ENCODE results near the gene SLCO2A1.

SLCO2A1 gene

DNA sequence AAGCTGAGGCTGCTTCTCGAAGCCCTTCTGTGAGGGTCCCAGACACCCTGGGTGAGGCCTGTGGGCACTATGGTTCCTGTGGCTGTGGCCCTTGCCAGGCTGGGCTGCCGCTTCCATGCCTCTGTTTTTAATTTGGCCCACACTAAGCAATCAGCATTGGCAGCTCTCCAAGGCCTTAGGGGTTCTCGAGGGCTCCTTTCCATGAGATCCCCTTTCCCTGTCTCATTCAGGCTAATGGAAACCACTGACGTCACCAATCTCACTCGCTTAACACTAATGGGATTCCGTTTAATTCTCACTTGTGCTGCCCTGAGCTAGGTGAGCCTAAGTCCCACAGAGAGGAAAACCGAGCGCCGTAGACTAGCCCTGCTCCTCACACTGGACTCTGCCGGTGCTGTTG, 73.8 kb downstream of the SLCO2A1 start:
- no peak for DNase-seq (ENCODE audit: low read depth in 2 of 3, low spot score in 2 of 3)

GRCh38 chr3:133954717-133955360, 74.9 kb downstream of the SLCO2A1 start:
- DNase-seq (ENCODE audit: low read depth in 2 of 3, low spot score in 2 of 3) = no peak

GRCh38 chr3:133953297-133953696, 76.4 kb downstream of the SLCO2A1 start:
- no peak for DNase-seq (ENCODE audit: low read depth in 2 of 3, low spot score in 2 of 3)

DNA sequence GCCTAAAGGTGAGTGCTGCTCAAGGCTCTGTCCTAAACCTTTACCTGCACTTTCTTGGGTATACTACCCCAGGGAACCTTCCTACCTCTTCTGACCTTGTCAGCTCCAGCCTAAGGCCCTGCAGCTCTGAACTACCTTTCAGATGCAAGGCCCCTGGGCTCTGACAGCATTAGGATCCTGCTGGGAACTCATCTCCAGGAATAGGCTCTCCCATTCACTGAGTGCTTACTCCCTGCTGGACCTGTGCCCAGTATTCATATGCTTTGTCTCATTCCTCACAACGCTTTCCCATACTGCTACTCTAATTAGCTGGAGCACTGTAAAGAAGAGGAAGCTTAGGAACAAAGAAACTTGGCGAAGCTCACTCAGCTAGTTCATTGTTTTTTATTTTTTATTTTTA, 80.3 kb downstream of the SLCO2A1 start:
- DNase-seq (ENCODE audit: low read depth in 2 of 3, low spot score in 2 of 3) = no peak

DNA sequence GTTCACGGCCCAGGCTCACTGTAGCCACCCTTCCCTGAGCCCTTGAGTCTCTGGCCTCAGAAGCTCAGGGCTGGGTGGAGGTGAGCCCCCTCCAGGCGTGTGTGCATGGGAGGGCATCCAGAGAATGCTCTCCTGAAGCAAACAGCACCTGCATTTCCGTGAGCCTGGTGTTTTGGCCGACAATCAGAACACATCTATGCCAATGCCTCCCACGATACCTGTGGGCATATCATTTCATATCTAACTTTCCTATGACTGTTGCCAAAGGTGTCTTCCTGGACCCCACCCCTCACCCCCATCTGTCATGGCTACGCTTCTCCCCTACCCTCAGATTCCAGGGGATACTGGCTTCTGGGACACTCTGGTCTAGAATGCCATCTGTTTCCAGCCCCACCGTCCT, 80.7 kb downstream of the SLCO2A1 start:
- no peak for DNase-seq (ENCODE audit: low read depth in 2 of 3, low spot score in 2 of 3)

GRCh38 chr3:133948131-133948810, 81.5 kb downstream of the SLCO2A1 start:
- no peak for DNase-seq (ENCODE audit: low read depth in 2 of 3, low spot score in 2 of 3)

- DNase-seq (ENCODE audit: low read depth in 2 of 3, low spot score in 2 of 3) = no peak
These were observed 84.2 kb downstream of the SLCO2A1 start for GRCh38 chr3:133945381-133946095.

GRCh38 chr3:133944641-133945380, 84.9 kb downstream of the SLCO2A1 start:
- DNase-seq (ENCODE audit: low read depth in 2 of 3, low spot score in 2 of 3) = no peak

GRCh38 chr3:133944181-133944580, 85.5 kb downstream of the SLCO2A1 start:
- DNase-seq (ENCODE audit: low read depth in 2 of 3, low spot score in 2 of 3) = no peak

DNA sequence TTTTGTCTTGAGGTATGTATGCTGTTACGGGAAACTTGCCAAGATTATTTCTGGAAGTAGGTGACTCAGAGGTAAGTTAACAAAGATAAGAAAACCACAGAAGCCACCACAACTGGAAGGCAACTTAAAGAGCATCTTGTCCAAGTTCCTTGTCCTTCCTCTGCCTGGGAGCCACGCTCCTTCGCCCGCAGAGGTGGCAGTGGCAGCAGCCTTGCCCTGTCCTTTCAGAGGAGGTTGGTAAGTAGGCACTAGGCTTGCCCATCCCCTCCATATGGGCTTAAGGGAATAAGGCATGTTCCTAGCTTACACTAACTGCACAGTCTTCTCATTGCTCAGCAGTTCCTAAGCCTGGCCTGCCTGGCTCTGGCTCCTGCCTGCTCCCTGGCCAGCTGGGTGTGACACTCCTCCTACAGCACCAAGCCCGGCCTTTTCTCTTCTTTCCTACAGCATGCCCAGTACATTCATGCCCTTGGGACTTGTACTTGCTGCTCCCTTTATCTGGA, 86.0 kb downstream of the SLCO2A1 start:
- DNase-seq (ENCODE audit: low read depth in 2 of 3, low spot score in 2 of 3) = no peak

- DNase-seq (ENCODE audit: low read depth in 2 of 3, low spot score in 2 of 3) = no peak
These were observed 86.6 kb downstream of the SLCO2A1 start for GRCh38 chr3:133943031-133943535.

DNA sequence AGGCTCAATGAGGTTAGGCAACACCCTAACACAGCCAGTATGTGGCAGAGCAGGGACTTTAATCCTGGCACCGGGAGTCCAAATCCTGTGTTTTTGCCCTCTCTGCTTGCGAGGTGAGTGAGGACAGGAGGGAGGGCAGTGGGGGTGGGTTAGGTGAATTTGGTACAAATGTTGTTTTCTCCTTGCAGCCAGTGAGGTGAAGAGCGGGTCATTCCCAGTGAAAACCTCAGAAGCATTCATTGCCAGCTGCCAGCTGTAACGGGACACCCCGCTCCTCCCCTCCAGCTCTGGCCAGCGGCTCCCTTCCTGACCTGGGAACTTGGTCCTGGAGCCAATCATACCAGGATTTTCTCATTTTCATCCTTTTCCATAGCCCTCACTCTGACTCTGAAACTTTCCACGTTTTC, 88.3 kb downstream of the SLCO2A1 start:
- no peak for DNase-seq (ENCODE audit: low read depth in 2 of 3, low spot score in 2 of 3)

DNA sequence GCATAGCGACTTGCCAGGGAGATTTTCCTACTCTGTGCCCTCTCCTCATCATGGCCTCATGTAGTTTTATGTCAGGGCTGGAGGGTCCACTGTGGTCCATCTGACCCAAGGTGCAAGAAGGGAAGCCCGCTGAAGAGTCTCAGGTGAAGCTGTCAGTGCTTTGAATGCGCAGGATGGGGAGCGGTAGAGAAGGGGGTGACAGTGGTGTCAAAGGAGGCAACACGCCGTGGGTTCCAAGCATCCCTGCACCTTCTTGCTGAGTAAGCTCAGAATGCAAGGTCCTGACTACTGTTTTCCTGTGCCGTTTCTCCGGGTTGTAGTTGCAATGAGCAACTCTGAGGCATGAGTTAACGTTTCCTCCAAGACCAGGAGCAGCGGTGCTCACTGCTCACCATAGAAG, 89.2 kb downstream of the SLCO2A1 start:
- no peak for DNase-seq (ENCODE audit: low read depth in 2 of 3, low spot score in 2 of 3)

GRCh38 chr3:133939463-133939835, 90.3 kb downstream of the SLCO2A1 start:
- DNase-seq (ENCODE audit: low read depth in 2 of 3, low spot score in 2 of 3) = no peak

- DNase-seq (ENCODE audit: low read depth in 2 of 3, low spot score in 2 of 3) = no peak
These were observed 90.8 kb downstream of the SLCO2A1 start for GRCh38 chr3:133938770-133939462.

GRCh38 chr3:133937756-133938601, 91.7 kb downstream of the SLCO2A1 start:
- no peak for DNase-seq (ENCODE audit: low read depth in 2 of 3, low spot score in 2 of 3)

- no peak for DNase-seq (ENCODE audit: low read depth in 2 of 3, low spot score in 2 of 3)
These were observed 92.6 kb downstream of the SLCO2A1 start for GRCh38 chr3:133937061-133937686.

DNA sequence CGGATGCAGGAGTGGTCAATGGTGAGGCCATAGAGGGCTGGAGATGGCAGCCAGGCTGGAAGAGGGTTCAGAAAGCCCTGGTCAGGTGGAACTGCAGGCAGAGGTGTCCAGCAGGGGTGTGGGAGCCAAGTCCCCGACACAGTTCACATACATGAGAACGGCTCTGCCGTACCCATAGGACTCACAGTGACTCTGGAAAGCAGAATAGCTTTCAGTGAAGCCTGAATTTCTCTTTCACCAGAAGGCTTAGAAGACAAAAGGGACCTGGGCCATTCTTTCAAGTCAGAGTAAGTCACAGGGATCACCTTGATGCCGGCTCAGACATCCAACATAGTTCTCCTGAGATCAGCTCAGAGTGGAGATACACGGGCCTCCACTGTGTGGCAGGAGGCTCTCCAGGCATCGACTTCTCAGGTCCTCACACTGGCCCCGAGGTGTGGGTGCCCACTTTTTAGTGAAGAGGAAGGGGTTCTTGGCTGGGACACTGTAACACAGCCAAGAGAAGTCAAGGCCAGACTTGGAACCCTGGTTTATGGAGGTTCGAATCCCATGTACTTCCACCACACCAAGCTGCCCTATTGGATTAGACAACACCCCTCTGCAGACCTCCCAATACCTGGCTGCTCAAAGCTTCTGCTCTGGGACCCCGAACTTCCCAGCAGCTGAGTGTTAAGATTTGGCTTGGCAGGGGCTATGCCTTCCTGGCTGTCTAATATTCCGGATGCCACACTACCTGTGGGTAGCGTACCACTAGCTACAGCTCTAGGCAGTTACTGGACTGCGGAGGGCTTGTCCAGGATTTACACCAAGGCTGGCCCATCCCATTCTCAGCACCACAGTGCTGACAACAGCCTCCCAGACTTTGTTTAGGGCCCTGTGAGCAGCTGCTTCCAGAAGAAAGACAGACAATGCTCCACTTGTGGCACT, 93.6 kb downstream of the SLCO2A1 start:
- no peak for DNase-seq (ENCODE audit: low read depth in 2 of 3, low spot score in 2 of 3)
